Measurements from ENCODE around the gene CCDC141.

Gene CCDC141

DNA sequence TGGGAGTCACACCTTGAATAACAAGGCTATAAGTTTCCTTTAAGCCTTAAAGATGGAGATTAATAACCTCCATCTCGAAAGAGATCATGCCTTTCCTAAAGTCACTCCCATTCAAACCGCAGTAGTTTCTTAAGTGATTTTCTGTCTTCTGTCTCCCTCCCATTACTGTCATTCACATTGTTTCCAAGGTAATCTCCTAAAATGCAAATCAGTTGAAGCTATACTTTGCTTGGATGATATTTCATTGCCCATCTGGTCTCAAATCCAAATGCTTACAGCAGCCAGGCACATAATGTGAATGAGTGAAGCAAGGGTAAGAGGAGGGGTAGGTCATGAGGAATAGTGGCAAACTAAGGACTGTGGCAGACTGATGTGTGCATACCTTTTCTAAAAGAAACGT lies 116.4 kb downstream of the CCDC141 start:
- no peak overlapping the region for H3K4me3 ChIP-seq (ENCODE audit: low read depth, low read length)
- no peak for DNase-seq
- no peak overlapping the region for H3K27ac ChIP-seq
- H3K36me3 ChIP-seq = no peaks in the 10 kb centered on the region
- H3K9me3 ChIP-seq (ENCODE audit: severe bottlenecking) = peaks cover 9% of the 10 kb centered on the region
- TF ChIP-seq CTCF (IDR thresholded peaks at IDR 0.05; ENCODE audit: low read depth, low read length) = no peak
- H3K27me3 ChIP-seq (ENCODE audit: insufficient read depth, low read depth, severe bottlenecking) = no peaks in the 10 kb centered on the region

DNA sequence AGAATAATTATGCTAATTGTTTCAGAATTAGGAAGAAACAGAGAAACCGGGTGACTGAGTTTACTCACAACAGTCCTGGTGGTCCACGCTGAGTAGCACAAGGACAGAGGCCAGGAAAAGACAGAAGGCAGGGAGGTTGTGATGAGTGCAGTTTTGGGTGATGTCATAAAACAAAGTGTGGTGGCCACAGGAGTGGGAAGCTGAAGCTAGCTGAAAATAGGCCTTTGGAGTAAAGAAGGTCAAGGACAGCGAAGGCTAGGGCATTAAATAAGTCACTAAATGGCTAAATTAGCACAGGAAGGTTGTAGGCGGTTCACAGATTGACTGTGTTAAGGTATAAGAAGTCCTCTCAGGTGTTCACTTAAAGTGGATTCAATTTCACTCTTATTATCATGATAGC lies 121.9 kb downstream of the CCDC141 start:
- Histone ChIP-seq H3K27ac (no peak overlapping the region), H3K36me3 (no peaks in the 10 kb centered on the region), H3K27me3 (ENCODE audit: insufficient read depth, low read depth, severe bottlenecking) (no peaks in the 10 kb centered on the region), H3K4me3 (ENCODE audit: low read depth, low read length) (no peak overlapping the region), H3K9me3 (ENCODE audit: severe bottlenecking) (peaks cover 2% of the 10 kb centered on the region)
- no peak for TF ChIP-seq CTCF (IDR thresholded peaks at IDR 0.05; ENCODE audit: low read depth, low read length)
- no peak for DNase-seq

DNA sequence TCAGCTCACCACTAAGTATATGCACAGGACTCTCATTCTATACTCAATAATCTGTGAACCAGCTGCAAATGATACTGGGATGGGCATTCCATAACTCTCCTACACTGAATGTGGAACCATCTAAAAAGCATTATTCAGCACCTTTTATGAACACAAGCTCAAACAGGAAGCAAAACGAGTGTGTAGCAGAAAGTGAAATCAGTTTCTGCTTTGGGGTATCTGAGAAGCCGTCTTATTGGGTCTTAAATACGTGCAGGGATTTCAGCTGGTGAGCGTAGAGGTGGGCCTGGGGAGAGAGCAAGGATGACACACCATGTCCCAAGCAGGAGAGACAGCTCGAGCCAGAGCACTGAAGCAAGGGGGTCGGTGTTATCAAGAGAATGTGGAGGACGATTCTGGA lies 122.8 kb downstream of the CCDC141 start:
- H3K9me3 ChIP-seq (ENCODE audit: severe bottlenecking) = peaks cover 2% of the 10 kb centered on the region

GRCh38 chr2:178924817-178925216 lies 125.1 kb downstream of the CCDC141 start:
- Histone ChIP-seq H3K4me3 (ENCODE audit: low read depth, low read length) (no peak overlapping the region), H3K9me3 (ENCODE audit: severe bottlenecking) (peaks cover 2% of the 10 kb centered on the region), H3K27me3 (ENCODE audit: insufficient read depth, low read depth, severe bottlenecking) (no peaks in the 10 kb centered on the region), H3K27ac (no peak overlapping the region), H3K36me3 (no peaks in the 10 kb centered on the region)
- TF ChIP-seq CTCF (IDR thresholded peaks at IDR 0.05; ENCODE audit: low read depth, low read length) = no peak
- DNase-seq = no peak

More for the DNA sequence above, 122.8 kb downstream of the CCDC141 start:
- H3K36me3 ChIP-seq = no peaks in the 10 kb centered on the region
- no peak overlapping the region for H3K4me3 ChIP-seq (ENCODE audit: low read depth, low read length)
- no peaks in the 10 kb centered on the region for H3K27me3 ChIP-seq (ENCODE audit: insufficient read depth, low read depth, severe bottlenecking)
- TF ChIP-seq CTCF (IDR thresholded peaks at IDR 0.05; ENCODE audit: low read depth, low read length) = no peak
- no peak for DNase-seq
- H3K27ac ChIP-seq = no peak overlapping the region

- no peak for TF ChIP-seq CTCF (IDR thresholded peaks at IDR 0.05; ENCODE audit: low read depth, low read length)
Measured at GRCh38 chr2:178923546-178923945, 126.4 kb downstream of the CCDC141 start.

DNA sequence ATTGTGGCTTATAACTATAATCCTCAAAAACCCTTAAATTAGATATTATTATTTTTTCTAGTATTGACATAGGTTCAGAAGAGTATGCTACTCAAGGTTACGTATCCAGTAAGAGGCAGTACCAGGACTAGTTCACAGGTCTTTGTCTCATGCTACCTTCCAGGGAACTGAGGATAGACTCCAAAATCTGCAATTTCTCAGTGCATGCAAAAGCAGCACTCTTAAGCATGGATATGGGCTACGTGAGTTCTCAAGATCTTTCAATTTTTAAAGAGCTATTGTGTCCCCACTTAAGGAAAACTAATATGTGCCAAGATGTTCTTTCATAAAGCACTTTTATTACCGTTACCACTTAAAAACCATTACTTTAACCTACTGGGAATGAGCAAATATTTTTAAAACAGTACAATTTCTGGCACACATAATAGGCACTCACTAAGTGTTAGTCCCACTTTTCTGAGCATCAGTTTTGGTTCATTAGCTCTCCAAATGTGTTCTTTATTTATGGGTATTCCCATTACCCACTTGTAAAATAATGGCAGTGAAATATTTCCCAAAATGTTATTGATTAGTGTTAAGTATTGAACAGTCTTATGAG lies 128.9 kb downstream of the CCDC141 start:
- Histone ChIP-seq H3K27ac (no peak overlapping the region), H3K36me3 (no peaks in the 10 kb centered on the region), H3K4me3 (ENCODE audit: low read depth, low read length) (no peak overlapping the region), H3K27me3 (ENCODE audit: insufficient read depth, low read depth, severe bottlenecking) (no peaks in the 10 kb centered on the region), H3K9me3 (ENCODE audit: severe bottlenecking) (no peaks in the 10 kb centered on the region)
- no peak for DNase-seq
- no peak for TF ChIP-seq CTCF (IDR thresholded peaks at IDR 0.05; ENCODE audit: low read depth, low read length)

More at GRCh38 chr2:178923546-178923945, 126.4 kb downstream of the CCDC141 start:
- Histone ChIP-seq H3K27me3 (ENCODE audit: insufficient read depth, low read depth, severe bottlenecking) (no peaks in the 10 kb centered on the region), H3K27ac (peak overlapping the region; percentile 6; the same call in 1 of the 2 replicates), H3K4me3 (ENCODE audit: low read depth, low read length) (no peak overlapping the region), H3K9me3 (ENCODE audit: severe bottlenecking) (no peaks in the 10 kb centered on the region), H3K36me3 (no peaks in the 10 kb centered on the region)
- no peak for DNase-seq

All from WERI-Rb-1 (cell line).